ENCODE measurements around the gene RANGAP1.

Gene RANGAP1

GRCh38 chr22:41230401-41230785, 55.6 kb downstream of the RANGAP1 start:
- ATAC-seq: no peak

GRCh38 chr22:41229730-41230400, 56.1 kb downstream of the RANGAP1 start:
- no peak for ATAC-seq
- no peak for TF ChIP-seq CSDC2 (CRISPR knock-in tag; IDR thresholded peaks at IDR 0.05)
- no peak for TF ChIP-seq OSR1 (CRISPR knock-in tag; IDR thresholded peaks at IDR 0.05)
- no peak for TF ChIP-seq CREB5 (CRISPR knock-in tag; IDR thresholded peaks at IDR 0.05; ENCODE audit: low read depth)
- no peak for TF ChIP-seq ESRRG (CRISPR knock-in tag; IDR thresholded peaks at IDR 0.05)
- TF ChIP-seq ZNF565 (CRISPR knock-in tag; conservative IDR thresholded peaks at IDR 0.05; ENCODE audit: low read depth): no peak
- TF ChIP-seq PATZ1 (CRISPR knock-in tag; IDR thresholded peaks at IDR 0.05; ENCODE audit: borderline replicate concordance): no peak
- no peak for TF ChIP-seq BACH2 (CRISPR knock-in tag; IDR thresholded peaks at IDR 0.05; ENCODE audit: borderline replicate concordance)

More at GRCh38 chr22:41230401-41230785, 55.6 kb downstream of the RANGAP1 start:
- no peak for TF ChIP-seq CSDC2 (CRISPR knock-in tag; IDR thresholded peaks at IDR 0.05)
- no peak for TF ChIP-seq TSHZ2 (CRISPR knock-in tag; IDR thresholded peaks at IDR 0.05)
- no peak for TF ChIP-seq ZFP30 (CRISPR knock-in tag; IDR thresholded peaks at IDR 0.05)
- TF ChIP-seq PPARA (CRISPR knock-in tag; IDR thresholded peaks at IDR 0.05; ENCODE audit: borderline replicate concordance): no peak
- no peak for TF ChIP-seq ISL1 (CRISPR knock-in tag; IDR thresholded peaks at IDR 0.05)
- TF ChIP-seq SNAI2 (CRISPR knock-in tag; IDR thresholded peaks at IDR 0.05): no peak
- TF ChIP-seq CSRNP3 (CRISPR knock-in tag; IDR thresholded peaks at IDR 0.05): no peak
- no peak for TF ChIP-seq BACH2 (CRISPR knock-in tag; IDR thresholded peaks at IDR 0.05; ENCODE audit: borderline replicate concordance)
- TF ChIP-seq PATZ1 (CRISPR knock-in tag; IDR thresholded peaks at IDR 0.05; ENCODE audit: borderline replicate concordance): no peak
- TF ChIP-seq CREB5 (CRISPR knock-in tag; IDR thresholded peaks at IDR 0.05; ENCODE audit: low read depth): no peak
- TF ChIP-seq TOX (CRISPR knock-in tag; IDR thresholded peaks at IDR 0.05; ENCODE audit: borderline replicate concordance): no peak
- TF ChIP-seq RARB (CRISPR knock-in tag; IDR thresholded peaks at IDR 0.05): no peak
- no peak for TF ChIP-seq ZFP3 (CRISPR knock-in tag; IDR thresholded peaks at IDR 0.05)
- no peak for TF ChIP-seq POU6F1 (CRISPR knock-in tag; IDR thresholded peaks at IDR 0.05; ENCODE audit: borderline replicate concordance, low read depth)
- no peak for TF ChIP-seq OSR1 (CRISPR knock-in tag; IDR thresholded peaks at IDR 0.05)
- TF ChIP-seq ESRRG (CRISPR knock-in tag; IDR thresholded peaks at IDR 0.05): no peak
- TF ChIP-seq ZNF8 (CRISPR knock-in tag; IDR thresholded peaks at IDR 0.05): no peak

All from SK-N-SH treated with all-trans-retinoic acid at 6 μM for 48 hours (cell line).